ENCODE measurements around the gene SAMD11.

SAMD11 gene

DNA sequence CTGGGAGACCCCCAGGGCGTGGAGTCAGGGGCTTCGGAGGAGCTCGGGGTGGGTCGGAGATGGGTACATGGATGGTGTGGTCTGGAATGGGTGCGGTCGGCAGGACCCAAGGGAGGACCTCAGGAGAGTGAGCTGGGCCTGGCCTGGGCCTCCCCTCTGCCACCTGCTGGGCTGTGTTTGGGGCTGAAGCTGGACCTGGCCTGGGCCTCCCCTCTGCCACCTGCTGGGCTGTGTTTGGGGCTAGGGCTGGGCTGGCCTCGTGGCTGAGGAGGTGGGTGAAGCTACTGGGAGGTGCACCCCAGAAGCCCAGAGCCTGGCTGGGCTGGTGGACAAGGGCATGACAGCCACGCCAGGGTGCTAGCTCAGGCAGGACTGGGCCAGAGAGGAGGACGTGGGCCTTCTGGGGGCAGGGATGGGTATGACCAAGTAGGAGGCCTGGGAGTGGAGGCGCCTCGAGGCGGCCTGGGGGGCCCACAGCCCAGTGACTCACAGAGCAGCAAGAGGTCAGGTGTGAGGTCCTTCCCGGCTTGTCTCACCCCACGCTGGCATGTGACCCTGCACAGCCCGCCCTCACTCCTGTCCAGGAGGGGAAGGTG, 14.5 kb downstream of the SAMD11 start:
- Histone ChIP-seq H3K27ac (no peak overlapping the region), H3K9me3 (replicated peaks in 1 of 11) (no peaks in the 10 kb centered on the region), H3K4me3 (no peak overlapping the region), H3K4me2 (peak overlapping the region in 9 of 11 experiments; percentile 85 to 98 (median 92); a peak in 16 of 22 replicates), H3K9ac (peak overlapping the region in 1 of 11 experiments; percentile 9; a peak in 2 of 22 replicates), H3K36me3 (0 out of 22 replicates have a peak, but pooled peaks cover 0 to under 1% (median 0%) of the 10 kb centered on the region in 11 experiments), H4K20me1 (peaks cover 0 to 86% (median 73%) of the 10 kb centered on the region in 11 experiments; a peak in 20 of 22 replicates), H3K27me3 (peaks cover 80 to 90% (median 87%) of the 10 kb centered on the region in 11 experiments), H3K4me1 (peaks cover 32 to 78% (median 71%) of the 10 kb centered on the region in 10 experiments; a peak in 19 of 20 replicates)
- no peak for TF ChIP-seq Cebpa-rat (IDR thresholded peaks at IDR 0.05)

DNA sequence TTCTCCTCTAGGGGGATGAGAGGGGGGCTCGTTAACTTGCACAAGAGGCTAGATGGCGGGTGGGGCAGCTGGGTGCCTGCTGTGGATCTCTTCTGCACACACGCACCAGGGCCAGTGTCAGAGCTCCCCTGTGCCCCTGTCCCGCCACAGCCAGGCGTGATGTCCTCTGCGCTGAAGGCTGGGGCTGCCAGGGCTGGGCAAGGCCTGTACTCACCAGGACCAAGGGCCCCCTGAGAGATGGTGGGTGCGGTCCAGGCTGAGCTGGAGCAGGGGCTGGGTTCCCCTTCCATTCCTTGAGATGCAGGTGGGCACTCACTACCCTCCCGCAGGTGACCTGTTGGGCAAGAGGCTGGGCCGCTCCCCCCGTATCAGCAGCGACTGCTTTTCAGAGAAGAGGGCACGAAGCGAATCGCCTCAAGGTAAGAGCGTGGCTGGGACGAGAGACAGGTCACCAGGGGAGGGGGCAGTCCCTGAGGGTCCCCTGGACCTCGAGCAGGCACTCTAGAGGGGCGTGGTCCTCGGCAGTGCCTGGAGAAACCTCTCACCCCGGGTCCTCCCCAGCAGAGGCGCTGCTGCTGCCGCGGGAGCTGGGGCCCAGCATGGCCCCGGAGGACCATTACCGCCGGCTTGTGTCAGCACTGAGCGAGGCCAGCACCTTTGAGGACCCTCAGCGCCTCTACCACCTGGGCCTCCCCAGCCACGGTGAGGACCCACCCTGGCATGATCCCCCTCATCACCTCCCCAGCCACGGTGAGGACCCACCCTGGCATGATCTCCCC, 15.2 kb downstream of the SAMD11 start:
- Histone ChIP-seq H3K9me3 (replicated peaks in 1 of 11) (no peaks in the 10 kb centered on the region), H3K27ac (no peak overlapping the region), H3K36me3 (peaks cover 0 to 7% (median 4%) of the 10 kb centered on the region in 11 experiments; a peak in 17 of 22 replicates), H3K9ac (peak overlapping the region in 1 of 11 experiments; percentile 9; a peak in 1 of 22 replicates), H3K4me2 (peak overlapping the region in 9 of 11 experiments; percentile 85 to 98 (median 92); a peak in 19 of 22 replicates), H3K4me1 (peaks cover 32 to 76% (median 70%) of the 10 kb centered on the region in 10 experiments; a peak in 19 of 20 replicates), H3K4me3 (peak overlapping the region in 1 of 10 experiments; percentile 67; a peak in 1 of 20 replicates), H4K20me1 (peaks cover 3 to 88% (median 76%) of the 10 kb centered on the region in 11 experiments; a peak in 20 of 22 replicates), H3K27me3 (peaks cover 81 to 90% (median 88%) of the 10 kb centered on the region in 11 experiments)
- no peak for TF ChIP-seq Cebpa-rat (IDR thresholded peaks at IDR 0.05)

DNA sequence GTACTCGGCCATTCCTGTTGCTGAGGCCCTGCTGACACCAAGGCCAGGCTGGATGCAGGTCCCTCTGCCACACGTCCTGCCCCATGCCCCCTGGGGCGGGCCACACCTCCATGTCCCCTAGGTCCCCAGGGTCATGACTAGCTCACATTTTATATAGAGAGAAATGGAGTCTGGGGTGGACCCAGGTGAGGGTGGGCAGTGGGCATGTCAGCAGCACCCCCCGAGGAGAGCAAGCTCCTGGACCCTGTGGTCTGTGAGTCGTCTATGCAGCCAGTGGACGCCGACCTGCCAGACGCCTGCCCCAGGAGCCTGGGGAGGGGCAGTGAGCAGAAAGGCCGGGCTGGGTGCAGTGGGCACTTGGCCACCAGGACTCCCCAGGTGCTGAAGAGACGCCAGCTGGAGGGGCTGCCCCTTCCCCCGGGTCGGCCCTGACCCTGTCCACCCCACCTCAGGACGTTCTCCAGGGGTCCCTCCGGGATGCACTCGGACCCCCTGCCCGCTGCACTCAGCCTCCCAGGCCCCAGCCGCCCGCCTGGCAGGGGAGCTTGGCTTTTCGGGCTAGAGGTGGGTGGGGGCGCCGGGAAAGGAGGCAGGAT, 15.9 kb downstream of the SAMD11 start:
- Histone ChIP-seq H3K4me3 (peak overlapping the region; percentile 43 to 67 (median 56); a peak in 19 of 20 replicates), H3K9me3 (replicated peaks in 1 of 11) (no peaks in the 10 kb centered on the region), H3K9ac (peak overlapping the region in 4 of 11 experiments; percentile 37 to 64 (median 52); a peak in 5 of 22 replicates), H3K27ac (no peak overlapping the region), H3K4me2 (peak overlapping the region; percentile 85 to 98 (median 92)), H3K4me1 (peaks cover 32 to 83% (median 73%) of the 10 kb centered on the region in 10 experiments; a peak in 19 of 20 replicates), H4K20me1 (peaks cover 8 to 96% (median 83%) of the 10 kb centered on the region in 11 experiments; a peak in 21 of 22 replicates), H3K36me3 (peaks cover 2 to 14% (median 10%) of the 10 kb centered on the region in 11 experiments; a peak in 18 of 22 replicates), H3K27me3 (peaks cover 88 to 97% (median 95%) of the 10 kb centered on the region in 11 experiments)
- TF ChIP-seq Cebpa-rat (IDR thresholded peaks at IDR 0.05), result no peak

DNA sequence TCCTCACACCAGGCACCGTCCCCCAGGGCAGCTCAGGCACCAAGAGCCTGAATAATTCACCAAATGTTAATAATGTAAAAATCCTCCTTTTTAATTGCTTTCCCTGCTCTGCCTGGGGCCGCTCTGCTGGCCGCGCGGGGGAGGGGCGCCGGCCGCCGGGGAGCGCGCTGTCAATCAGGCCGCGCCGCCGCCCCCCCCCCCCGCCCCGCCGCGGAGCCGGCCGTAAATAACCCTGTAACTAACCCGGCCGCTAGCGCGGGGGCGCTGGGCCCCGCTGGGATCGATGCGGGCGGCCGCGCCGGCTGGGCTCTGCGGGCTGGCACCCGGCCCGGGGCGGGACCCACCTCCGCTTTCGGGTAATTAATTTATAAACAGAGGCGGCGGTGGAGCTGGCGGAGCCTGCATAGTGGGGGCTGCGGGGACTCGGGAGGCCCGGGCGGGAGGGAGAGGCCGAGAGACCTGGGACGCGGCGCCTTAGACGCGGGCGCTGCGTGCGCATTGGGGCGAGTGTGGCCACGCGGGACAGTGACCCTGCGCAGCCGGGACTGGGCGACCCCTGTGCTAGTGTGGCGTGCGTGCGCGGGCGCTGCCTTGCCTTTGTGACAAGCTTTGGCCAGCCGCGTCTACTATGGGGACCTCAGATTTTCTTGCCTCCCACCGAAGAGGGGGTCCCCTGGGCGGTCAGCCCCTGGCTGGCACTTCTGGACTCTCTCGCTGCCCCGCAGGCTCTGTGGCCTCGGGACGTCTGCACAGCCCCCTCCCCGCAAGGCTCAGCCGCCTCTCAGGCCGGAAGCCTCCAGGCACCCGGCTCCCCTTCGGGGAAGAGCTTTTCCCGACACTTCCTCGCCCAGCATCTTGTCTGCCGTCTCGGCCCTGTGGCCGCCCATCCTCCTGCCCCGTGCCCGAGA, 16.6 kb downstream of the SAMD11 start:
- H3K4me1 ChIP-seq, result peaks cover 32 to 86% (median 76%) of the 10 kb centered on the region in 10 experiments; a peak in 19 of 20 replicates
- peak overlapping the region; percentile 43 to 67 (median 56) for H3K4me3 ChIP-seq
- peak overlapping the region in 9 of 11 experiments; percentile 22 to 64 (median 48); a peak in 15 of 22 replicates for H3K9ac ChIP-seq

DNA sequence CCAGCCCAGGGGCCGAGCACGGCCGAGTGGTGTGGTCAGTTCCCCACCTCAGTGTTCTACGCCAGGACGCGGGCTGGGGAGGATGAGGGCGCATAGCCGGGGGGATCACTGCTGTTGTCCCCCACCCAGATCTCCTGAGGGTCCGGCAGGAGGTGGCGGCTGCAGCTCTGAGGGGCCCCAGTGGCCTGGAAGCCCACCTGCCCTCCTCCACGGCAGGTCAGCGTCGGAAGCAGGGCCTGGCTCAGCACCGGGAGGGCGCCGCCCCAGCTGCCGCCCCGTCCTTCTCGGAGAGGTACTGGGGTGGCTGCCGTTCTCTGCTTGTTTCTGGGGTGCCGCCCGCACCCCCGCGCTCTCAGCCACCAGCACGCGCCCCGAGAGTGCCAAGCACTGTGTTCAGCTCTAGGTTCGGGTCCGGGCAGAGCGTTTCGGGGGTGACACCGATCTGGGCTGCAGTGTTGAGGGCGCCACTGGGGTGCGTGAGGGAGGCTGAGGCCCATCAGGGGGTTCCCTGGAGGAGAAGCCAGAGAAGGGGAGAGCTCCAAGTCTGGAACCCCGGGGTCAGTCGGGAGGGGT, 17.4 kb downstream of the SAMD11 start:
- Histone ChIP-seq H3K4me3 (peak overlapping the region; percentile 43 to 67 (median 56)), H3K4me2 (peak overlapping the region; percentile 85 to 98 (median 92)), H3K9ac (peak overlapping the region; percentile 3 to 62 (median 38); a peak in 14 of 22 replicates)

More for the DNA sequence above, 16.6 kb downstream of the SAMD11 start:
- H3K27me3 ChIP-seq, result peaks cover 82 to 98% (median 93%) of the 10 kb centered on the region in 11 experiments
- H3K9me3 ChIP-seq (replicated peaks in 1 of 11), result no peaks in the 10 kb centered on the region
- peaks cover 9 to 22% (median 18%) of the 10 kb centered on the region in 11 experiments; a peak in 19 of 22 replicates for H3K36me3 ChIP-seq
- peaks cover 14 to 97% (median 86%) of the 10 kb centered on the region in 11 experiments; a peak in 21 of 22 replicates for H4K20me1 ChIP-seq
- no peak for TF ChIP-seq Cebpa-rat (IDR thresholded peaks at IDR 0.05)
- peak overlapping the region; percentile 85 to 98 (median 92) for H3K4me2 ChIP-seq
- H3K27ac ChIP-seq, result no peak overlapping the region

DNA sequence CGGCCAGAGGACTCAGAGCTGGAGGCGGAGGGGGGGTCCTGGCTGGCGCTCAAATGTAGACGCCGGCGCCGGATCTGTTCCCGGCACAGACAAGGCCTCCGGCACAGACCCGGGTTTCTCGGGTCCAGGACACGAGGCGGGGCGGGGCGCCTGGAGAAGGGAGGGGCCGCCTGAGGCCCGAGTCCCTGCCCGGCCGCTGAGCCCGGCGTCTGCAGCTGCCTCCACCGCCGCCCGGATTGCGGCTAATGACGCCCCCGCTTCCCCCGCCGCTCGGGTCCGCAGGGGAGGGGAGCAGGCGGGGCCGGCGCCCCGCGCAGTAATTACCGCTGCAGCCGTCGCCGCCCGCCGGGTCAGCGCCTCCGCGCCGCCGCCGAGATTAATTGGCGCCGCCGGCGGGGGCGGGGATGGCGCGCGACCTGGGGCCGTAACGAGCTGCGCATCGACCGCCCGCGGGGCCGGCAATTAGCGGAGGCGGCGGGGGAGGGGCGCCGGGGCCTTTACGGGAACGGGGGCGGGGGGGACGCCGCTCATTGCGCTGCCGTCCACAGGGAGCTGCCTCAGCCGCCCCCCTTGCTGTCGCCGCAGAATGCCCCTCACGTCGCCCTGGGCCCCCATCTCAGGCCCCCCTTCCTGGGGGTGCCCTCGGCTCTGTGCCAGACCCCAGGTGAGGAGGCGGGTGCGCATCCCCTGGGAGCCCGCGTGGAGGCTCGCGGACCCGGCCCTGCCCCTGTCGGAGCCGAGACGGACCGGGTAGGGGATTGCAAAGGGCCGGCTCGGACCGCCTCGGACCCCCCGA, 18.1 kb downstream of the SAMD11 start:
- no peak overlapping the region for H3K27ac ChIP-seq
- peaks cover 23 to 36% (median 32%) of the 10 kb centered on the region in 11 experiments for H3K36me3 ChIP-seq
- peaks cover 32 to 82% (median 75%) of the 10 kb centered on the region in 10 experiments; a peak in 19 of 20 replicates for H3K4me1 ChIP-seq
- peak overlapping the region in 10 of 11 experiments; percentile 3 to 62 (median 45); a peak in 12 of 22 replicates for H3K9ac ChIP-seq
- H3K4me3 ChIP-seq, result peak overlapping the region; percentile 43 to 67 (median 56)
- peak overlapping the region; percentile 85 to 98 (median 92) for H3K4me2 ChIP-seq
- no peak for TF ChIP-seq Cebpa-rat (IDR thresholded peaks at IDR 0.05)
- no peaks in the 10 kb centered on the region for H3K9me3 ChIP-seq (replicated peaks in 1 of 11)
- H4K20me1 ChIP-seq, result peaks cover 14 to 97% (median 91%) of the 10 kb centered on the region in 11 experiments; a peak in 21 of 22 replicates
- H3K27me3 ChIP-seq, result peaks cover 68 to 93% (median 79%) of the 10 kb centered on the region in 11 experiments

More for the DNA sequence above, 17.4 kb downstream of the SAMD11 start:
- Histone ChIP-seq H3K27me3 (peaks cover 75 to 97% (median 85%) of the 10 kb centered on the region in 11 experiments), H3K27ac (no peak overlapping the region; a peak in 1 of 22 replicates), H3K9me3 (replicated peaks in 1 of 11) (no peaks in the 10 kb centered on the region), H3K4me1 (peaks cover 32 to 86% (median 76%) of the 10 kb centered on the region in 10 experiments; a peak in 19 of 20 replicates), H3K36me3 (peaks cover 17 to 29% (median 25%) of the 10 kb centered on the region in 11 experiments), H4K20me1 (peaks cover 14 to 97% (median 86%) of the 10 kb centered on the region in 11 experiments; a peak in 21 of 22 replicates)
- no peak for TF ChIP-seq Cebpa-rat (IDR thresholded peaks at IDR 0.05)
